ENCODE data around the gene FTO.

DNA sequence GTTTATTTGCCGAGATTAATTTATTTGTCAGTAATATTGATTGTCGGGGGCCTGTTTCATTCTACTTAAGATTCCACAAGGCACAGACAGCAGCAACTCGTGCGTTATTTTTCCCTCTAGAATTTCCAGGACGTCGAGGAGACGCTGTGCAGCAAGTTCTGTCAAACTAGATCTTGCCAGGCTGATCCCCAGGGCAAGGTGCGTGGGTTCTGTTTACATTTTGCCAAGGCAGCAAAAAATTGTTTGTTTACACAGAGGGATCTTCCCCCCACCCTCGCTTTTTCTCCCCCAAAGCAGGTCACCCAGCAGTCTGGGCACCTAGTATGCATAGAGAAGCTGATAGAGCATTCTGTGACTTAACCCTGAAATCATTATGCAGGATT is 471.2 kb downstream of the FTO start:
- TF ChIP-seq, protein P1, sequence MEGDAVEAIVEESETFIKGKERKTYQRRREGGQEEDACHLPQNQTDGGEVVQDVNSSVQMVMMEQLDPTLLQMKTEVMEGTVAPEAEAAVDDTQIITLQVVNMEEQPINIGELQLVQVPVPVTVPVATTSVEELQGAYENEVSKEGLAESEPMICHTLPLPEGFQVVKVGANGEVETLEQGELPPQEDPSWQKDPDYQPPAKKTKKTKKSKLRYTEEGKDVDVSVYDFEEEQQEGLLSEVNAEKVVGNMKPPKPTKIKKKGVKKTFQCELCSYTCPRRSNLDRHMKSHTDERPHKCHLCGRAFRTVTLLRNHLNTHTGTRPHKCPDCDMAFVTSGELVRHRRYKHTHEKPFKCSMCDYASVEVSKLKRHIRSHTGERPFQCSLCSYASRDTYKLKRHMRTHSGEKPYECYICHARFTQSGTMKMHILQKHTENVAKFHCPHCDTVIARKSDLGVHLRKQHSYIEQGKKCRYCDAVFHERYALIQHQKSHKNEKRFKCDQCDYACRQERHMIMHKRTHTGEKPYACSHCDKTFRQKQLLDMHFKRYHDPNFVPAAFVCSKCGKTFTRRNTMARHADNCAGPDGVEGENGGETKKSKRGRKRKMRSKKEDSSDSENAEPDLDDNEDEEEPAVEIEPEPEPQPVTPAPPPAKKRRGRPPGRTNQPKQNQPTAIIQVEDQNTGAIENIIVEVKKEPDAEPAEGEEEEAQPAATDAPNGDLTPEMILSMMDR (IDR thresholded peaks at IDR 0.05; ENCODE audit: poor library complexity), result no peak
- TF ChIP-seq EZH2 (IDR thresholded peaks at IDR 0.05; ENCODE audit: borderline replicate concordance), result no peak
- TF ChIP-seq EZH2phosphoT487 (IDR thresholded peaks at IDR 0.05; ENCODE audit: low read depth, severe bottlenecking, unreplicated experiment), result no peak

Data from hepatocyte (in vitro differentiated cells).